ENCODE measurements around the gene ZBTB16.
A peak's percentile ranks its signal among the peaks of the same experiment; 100 is the strongest.

ZBTB16 gene

DNA sequence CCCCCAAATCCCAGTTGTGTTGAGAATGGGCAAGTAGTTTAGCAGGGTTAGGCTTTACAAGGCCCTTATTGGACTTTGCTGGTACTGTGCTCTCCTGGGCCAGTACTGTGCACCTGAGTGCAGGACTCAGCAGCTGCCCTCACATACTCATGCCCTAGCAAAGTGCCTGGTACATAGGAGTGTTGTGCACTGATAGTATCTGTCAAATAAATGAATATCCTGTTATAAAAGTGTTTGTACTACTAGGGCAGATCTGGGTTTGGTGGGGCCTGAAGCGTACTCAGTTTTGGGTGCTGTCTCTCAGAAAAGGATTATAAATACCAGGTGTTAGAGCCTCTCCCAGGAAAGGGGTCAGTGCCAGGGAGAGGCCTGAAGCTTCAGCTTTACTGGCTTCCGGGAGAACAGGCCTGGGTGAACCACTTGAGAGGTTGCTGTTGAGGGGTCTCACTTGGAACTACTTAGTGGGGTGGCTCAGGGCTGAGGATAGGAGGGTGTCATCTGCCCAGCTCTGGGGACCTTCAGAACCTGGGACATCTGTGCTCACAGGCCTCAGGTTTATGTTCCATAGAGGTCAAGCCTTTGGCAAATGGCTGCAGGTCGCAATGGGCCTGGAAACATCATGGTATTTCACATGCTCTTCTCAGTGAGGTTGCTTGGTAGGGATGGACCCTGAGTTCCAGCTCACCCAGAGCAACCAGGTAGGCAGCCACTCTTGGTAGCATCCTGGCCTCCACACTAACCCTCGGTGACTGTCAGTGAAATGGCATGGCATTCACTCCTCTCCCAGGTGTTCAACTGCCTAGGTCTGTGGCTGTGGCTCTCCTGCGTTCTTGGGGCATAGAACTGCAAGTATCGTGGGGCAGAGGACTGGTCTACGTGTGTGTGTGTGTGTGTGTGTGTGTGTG is 106.1 kb downstream of the ZBTB16 start:
- no peak for DNase-seq

DNA sequence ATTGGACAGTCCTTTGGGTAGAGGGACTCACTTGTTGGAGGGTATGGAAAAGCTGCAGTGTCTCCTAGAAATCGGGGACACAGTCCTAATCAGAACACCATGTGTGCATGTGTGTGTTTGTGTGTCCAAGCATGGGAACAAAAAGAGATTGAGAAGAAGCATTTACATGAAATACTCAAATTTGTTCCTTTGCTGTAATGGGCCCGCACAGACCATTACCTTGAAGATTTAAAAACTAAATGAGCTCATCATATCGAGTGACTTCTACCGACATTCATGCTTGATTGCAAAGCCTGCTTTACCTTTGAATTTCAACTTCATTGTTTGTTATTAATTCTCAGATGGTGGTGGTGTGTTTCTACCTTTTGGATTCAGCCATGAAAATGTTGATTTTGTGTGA is 106.9 kb downstream of the ZBTB16 start:
- DNase-seq: no peak

DNA sequence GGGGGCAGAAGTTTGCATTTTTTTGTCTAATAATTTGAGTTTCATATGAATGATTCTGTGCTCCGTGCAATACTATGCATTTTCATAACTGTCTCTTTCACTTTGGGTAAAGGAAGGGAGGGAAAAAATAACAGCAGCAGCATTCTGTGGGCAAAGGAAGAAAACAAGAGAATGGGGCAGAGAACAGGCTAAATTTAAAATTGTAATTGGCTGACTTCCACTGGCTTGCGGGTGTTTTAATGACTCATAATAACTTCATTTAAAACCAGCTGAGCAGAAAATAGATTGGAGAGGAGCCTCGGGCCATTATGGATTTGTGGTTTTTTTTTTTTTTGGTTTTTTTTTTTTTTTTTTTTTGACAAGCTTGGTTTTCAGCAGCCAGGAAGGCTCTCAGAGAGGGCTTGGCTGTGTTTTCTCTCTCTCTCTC is 107.4 kb downstream of the ZBTB16 start:
- DNase-seq: peak in 22 of 58 donors; percentile 17 to 81 (median 38)

DNA sequence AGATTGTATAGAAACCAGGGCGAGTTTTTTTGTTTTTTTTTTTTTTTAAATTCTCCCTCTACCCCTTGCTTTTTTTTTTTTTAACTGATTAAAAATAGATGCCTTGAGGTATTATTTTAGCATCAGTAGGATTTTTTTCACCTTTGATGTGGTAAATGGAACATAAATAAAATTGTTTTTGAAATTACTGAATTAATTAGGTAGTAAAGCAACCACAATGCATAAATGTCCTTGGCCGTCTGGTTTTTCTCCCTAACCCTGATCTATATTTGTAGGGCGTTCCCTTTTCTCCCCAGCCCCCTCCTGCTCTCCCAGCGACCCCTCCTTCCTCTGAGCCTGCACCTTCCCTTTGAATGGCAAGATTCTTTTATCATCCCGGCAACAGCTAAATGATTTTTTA is 107.8 kb downstream of the ZBTB16 start:
- no peak for DNase-seq

DNA sequence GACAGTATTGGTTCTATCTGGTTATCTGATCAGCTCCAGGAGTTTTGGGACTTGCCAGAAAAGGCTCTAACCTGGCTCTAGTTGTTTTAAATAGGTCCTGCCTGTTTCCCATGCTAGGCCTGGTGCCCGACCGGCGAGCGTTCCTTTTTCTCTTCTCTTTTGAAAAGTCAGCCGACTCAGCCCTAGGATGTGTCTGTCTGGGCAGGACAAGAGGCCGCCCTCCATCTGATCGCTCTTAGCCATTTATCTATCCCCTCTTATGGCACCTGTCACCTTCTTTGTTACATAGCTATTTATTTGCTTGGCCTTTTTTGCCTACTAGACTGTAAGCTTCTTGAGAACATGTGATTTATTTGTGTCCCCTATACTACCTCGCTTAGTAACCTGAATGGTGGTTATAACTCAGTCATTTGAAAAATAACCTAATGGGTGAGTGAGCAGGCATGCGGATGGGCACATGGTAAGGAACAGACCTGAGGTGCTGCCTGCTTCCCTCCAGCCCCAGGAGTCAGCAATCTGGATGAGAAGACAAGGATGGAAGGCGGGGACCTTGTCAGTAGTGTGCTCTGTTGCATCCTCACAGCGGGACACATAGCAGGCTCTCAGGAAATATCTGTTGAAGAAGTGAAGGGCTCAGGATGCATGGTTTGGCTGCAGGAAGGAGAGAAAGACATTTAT is 108.4 kb downstream of the ZBTB16 start:
- DNase-seq: peak in 1 of 58 donors; percentile 33

DNA sequence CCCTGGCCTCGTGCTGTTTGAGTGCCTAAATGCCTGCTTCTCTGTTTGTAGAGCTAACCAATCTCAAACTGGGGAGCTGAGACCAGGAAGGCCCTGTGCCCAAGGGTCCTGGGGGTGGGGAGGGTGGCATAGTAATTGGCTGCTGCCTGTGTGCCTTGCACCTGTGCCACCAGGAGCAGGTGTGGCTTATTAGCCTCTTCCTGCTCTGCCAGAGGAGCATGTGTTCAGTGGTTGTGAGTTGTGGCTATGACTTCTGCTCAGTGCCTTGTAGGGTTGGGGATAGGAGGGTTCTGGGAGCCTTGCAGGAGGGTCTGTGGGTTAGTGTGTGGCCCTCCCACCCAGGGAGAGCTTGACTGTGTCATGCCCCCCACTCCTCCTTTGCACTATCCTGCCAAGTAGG is 109.2 kb downstream of the ZBTB16 start:
- no peak for DNase-seq

DNA sequence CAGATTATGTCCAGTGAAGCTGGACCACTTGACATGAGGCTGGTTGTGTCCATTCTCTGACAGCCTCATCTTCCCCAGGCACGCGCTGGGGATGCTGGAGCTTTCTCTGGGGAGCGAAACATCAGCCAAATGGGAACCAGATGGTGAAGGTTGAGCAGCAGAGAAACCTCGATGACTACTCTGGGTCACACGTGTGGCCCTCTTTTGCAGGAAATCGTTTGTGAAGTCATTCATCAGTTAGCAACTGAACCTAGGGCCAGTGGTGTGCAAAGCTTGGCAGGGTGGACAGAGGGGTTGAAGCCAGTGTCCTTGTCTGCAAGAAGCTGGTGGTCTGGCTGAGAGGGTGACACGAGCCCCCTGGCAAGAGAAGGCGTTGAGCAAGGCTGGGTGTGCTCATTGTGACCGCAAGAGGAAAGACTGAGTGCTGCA is 109.8 kb downstream of the ZBTB16 start:
- no peak for DNase-seq

DNA sequence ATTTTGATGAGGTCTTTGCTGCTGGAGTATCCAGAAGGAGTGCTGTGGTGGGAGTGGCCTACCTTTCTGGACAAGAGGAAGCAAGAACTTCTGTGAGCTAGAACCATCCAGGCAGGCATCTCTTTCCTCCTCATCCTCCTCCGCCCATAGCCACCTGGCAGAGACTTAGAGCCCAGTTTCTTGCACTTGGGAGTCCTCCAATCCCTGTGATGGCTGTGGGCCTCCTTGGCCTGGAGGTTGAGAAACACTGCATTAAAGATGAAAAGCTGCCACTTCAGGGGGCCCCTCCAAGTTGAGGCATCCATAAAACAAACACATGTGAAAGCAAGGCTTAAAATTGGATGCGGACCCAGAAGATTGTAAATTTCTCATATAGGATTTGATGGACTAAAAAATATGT is 110.3 kb downstream of the ZBTB16 start:
- DNase-seq: no peak

DNA sequence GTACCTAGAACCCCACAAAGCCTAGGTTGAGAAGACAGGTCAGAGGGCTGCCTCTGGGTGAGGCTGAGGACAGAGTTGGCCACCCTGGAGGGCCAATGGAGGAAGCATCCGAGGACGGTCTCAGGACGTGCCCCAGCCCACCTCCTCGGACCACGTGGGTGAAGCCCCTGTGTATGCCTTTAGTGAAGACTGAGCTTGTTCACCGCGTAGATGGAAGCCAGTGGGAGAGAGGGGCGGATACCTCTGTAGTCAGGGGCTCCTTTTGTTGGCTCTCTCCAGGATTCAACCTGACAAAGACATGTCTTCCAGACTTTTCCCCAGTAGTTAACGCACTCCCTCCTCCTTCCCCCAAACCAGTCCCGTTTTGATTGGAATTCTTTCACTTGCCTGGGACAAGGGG is 110.7 kb downstream of the ZBTB16 start:
- DNase-seq: no peak

DNA sequence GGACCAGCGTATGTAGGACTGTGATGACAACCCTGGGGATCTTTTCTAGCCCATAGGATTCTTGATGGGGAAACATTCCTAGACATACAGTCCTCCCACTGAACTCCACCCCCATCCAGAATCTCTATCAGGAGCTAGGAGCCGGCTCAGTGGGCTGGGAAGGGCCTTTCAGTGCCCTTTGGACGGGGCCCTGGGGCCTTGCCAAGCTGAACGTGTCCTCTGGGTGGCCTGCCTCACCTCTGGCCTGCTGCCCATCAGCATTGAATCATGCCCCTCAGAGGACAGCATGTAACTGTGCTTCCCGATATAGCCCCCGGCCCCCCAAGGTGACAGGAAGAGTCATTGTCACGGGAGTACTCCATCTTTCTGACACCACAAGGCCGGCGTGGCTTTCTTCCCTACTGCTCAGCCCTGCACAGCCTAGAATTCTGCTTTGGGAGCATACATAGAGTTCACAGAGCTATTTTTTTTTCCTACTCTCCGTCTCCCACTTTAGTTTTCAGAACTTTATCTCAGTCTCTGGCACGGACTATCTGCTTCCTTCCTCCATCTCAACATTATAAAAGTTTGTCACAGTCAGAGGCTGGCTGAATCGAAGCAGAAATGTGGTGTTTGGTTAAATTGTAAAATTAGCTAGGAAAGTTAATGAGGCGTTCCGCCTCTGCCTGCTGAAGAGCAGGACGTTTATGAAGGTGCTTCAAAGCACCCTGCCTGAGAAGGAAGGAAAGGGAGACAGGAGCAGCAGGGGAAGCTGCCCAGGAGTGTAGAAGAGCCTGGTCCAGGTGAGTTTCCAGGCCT is 111.9 kb downstream of the ZBTB16 start:
- DNase-seq: peak in 4 of 58 donors; percentile 20 to 64 (median 30)

DNA sequence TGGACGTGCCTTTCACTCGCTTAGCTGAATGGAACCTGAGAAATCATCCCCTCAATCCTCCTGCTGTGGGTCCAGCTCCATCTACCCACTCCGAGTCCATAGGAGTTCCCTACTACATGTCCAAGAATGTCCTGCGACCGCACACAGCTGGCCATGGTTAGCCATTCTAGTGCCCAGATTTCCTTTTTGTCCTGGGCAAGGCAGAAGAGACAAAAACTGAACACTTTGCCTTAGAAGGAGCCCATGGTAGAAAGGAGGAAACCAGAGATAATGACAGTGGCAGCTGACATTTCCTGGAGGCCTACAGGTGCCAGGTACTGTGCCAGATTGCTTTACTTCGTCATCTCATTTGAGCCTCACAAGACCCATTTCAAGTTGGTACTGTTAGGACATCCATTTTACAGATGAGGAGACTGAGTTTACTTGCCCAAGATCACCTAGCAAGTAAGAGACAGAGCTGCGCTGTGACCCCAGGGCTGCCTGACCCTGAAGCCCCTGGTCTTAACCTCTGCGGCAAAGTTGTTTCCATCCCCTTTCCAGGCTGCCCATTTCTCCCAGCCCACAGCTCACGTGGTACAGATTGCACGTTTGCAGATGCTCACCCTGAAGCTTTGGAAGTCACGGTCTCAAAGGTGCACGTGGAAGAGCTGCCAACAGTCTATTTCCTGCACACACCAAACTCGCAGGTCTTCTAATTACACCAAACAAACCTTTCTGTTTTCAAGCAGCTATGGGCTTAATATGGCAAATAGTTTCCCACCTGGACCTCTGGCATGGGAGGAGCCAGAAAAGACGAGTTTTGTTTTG is 112.7 kb downstream of the ZBTB16 start:
- no peak for DNase-seq

DNA sequence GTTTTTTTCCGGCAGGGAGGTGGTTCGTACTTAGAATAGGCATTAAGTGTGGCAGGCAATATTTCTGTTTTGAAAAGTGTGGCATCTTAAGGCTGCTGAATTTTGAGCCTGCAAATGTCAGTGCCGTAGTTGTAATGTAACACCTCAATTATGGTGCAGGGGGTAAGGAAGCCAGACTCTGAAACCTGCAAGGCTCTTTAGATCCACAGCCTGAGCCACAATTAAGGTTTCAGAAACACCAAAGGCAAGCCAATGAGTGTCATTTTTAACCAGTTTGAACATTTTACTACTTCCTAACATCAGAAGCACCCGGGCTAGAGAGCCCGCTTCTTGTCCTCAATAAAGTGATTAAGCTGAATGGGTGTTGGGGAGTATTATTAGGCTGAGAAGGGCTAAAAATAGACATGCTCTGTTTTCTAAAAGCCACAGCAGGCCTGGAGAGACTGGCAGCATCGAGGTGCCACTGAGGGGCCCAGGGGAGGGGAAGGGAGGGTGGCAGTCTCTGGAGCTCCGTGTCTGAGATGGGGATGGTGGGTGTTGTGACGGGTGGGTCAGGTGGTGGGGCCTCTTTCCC is 113.4 kb downstream of the ZBTB16 start:
- peak in 5 of 58 donors; percentile 14 to 33 (median 23) for DNase-seq

DNA sequence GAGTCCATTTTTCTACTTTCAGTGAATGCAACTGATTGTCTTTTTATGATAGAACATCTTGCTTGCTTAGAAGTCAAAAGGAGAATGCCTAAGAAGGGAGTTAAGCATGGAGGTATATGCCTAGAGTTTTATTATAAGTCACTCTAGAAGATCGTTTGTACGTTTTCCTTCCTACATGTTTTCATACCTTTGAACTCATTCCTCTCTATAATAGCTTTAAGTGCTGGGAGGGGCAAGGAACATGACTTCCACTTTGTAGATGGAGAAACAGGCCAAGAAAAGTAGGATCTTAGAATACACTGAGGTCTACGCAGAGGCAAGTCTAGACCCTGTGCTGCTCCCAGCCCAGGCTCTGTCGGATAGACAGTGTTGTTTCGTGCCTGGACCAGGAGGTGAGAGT is 114.3 kb downstream of the ZBTB16 start:
- DNase-seq: no peak

DNA sequence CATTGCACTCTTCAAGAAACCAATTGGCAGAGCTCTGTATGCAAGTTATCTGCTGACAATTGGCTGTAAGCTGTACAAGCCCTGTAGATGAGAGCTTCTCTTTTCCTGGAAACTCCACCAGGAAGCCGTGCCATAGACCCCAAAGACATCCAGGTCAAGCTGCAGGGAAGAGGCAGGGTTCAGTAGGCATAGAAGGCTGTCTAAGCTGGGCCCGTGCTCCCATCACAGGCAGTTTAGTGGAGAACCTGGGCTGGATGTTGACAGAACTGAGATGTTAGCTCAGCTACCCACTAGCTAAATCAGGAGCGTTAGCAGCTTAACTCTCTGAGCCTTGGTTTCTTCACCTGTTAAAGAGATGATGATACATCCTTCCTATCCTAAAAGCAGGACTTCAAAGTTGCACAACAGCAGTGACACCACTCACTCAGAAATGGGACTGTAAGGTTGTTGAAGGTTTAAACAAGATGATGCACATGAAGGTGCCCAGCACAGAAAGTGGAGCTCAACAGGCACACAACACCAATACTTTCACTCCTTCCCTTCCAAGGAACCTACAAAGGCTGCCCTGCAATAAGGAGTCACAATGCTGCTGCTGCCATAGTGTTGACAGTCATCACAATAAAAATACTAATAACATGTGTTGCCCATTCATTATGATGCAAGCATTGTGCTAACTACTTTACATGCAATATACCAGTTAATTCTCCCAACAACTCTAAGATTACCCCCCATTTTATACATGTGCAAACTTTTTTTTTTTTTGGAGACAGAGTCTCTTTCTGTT is 115.4 kb downstream of the ZBTB16 start:
- no peak for DNase-seq

DNA sequence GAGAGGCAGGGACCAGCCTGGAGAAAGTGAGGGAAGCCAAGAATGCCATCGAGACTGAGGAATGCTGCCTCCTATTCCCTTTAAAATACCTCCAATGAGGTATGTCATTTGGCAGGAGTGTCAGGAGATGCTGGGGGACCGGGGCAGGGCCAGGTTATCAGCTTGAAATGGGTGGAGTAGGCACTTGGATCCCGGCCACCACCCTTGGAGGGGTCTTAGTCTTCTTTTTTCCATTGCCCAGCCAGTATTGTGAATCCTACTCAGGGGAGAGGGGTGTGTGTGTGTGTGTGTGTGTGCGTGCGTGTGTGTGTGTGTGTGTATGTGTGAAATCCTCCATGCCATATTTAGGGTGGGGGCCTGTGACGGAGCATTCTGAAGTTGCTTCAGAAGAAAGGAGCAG is 116.2 kb downstream of the ZBTB16 start:
- no peak for DNase-seq

DNA sequence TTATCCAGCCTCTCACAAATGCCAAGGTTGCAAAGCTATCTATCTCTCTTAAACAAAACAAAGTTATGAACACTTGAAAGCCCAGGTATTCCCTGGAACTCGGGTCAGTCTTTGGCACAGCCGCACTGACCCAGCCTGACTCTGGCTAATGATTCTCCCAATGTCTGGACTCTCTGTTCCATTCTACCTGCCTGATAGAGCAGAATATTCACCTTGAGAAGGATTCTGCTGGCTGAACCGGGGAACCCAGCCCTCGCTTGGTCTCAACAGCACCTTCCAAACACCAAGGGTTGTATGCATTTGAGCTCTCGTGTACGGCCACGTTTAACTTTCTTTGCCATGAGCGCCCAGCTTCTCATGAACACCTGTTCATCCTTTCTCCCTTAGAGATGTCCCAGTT is 116.8 kb downstream of the ZBTB16 start:
- no peak for DNase-seq

DNA sequence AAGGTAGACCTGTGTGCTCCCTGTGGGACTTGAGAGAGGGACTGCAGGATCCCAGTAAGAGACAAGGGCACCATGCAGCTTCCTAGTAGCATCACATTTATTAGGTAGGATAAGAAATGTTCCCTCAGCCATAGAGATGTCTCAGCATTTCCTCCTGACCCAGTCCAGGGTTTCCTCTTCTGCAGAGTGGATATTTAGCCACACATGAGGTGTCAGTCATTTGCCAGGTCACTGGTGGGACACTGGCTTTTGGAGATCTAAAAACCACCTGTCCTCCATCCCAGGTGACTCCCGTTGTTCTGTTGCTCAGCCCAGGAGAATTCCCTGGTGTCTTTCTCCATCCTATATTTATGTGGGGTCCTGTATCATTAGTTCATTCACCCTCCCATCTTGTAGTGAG is 119.1 kb downstream of the ZBTB16 start:
- DNase-seq: no peak

DNA sequence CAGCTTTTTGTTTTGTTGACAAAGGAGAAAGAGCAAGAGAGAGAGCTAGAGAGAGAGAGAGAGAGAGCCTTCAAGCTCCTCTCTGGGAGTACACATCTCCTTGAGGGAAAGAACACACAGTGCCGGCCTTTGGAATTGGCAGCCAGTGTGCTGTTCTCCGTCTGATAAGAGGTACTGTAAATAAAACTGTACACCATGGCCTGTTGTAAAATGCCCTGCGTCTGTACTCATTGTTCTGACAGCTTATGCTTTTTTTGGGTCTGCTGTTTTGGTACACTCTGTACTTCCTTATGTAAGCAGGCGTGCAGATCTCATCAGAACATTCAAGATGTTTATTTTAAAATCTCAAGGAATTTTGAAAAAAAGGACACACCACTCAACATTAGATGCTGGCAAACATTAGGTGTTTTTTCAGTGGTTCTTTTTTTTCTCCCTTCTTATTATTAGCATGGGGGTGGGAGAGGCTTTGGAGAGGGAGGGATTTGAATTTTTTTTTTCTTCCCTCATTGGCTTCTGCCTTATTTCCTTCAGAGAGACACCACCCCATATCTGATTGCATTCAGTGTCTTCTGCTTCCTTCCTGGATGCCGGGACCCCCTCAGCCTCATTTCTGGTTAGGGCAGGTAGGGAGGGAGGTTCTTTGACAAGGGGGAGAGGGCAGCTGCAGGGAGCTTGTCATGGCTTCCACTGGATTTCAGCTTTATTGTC is 119.9 kb downstream of the ZBTB16 start:
- DNase-seq: peak in 38 of 58 donors; percentile 17 to 88 (median 48)

Measured in anterior cingulate cortex (tissue), 58 donors.